HepG2 (cell line): ENCODE results near the gene IFNA21. TPM values are rescaled to one million over a fixed set of nuclear protein-coding genes. Genes with fewer than 3 reads are reported as not detected.

ENCODE experiments used
- ATAC-seq: fragments of 200-7000 bp; cut with Tn5 transposase; 3 replicates; pipeline ENCODE4 v1.9.1; 2020; ENCODE audit warnings: mild to moderate bottlenecking, moderate library complexity
- BruUV-seq: library from RNA; stranded (reverse); fragments of 400-500 nt; replicated peaks from 2 replicates; lab custom pipeline; 2021; lab: Mats Ljungman, UMichigan
- CTCF ChIA-PET: fragments of 300-600 bp; formaldehyde crosslinking; extraction: SDS; loops from one replicate; lab custom pipeline; 2021; ENCODE audit warnings: low total read pairs, inconsistent platforms, low intra/inter-chr PET ratio; lab: Yijun Ruan, JAX
- POLR2A ChIA-PET: fragments of 350-600 bp; sonication (Branson Sonifier 250); formaldehyde crosslinking; loops from one replicate; lab custom pipeline; 2020; ENCODE audit warnings: antibody characterized with exemption, inconsistent platforms; lab: Yijun Ruan, JAX
- DNase-seq: peaks from one replicate; pipeline ENCODE4 v3.0.0-alpha.2; 2015; ENCODE audit warnings: low spot score
- FAIRE-seq: peaks from 3 replicates; lab custom pipeline; 2011; peaks lifted over from hg19 to GRCh38; lab: Jason Lieb, UNC
- H2AFZ ChIP-seq: one replicate; pipeline ENCODE4 v1.6.1; 2011; ENCODE audit warnings: low read length, inconsistent platforms
- H3K27ac ChIP-seq: fragments of 300-600 bp; 3 replicates; pipeline ENCODE4 v1.8.0; 2011; ENCODE audit warnings: mixed run types, mild to moderate bottlenecking, mixed read lengths, low read length, inconsistent platforms; ENCODE audit not compliant: insufficient read depth; ENCODE audit errors: extremely low read length
- H3K27me3 ChIP-seq, 2 experiments: fragments of 200-600 bp in 1 of 2; 2 replicates in 1 of 2; 3 replicates in 1 of 2; pipeline versions ENCODE4 v1.6.0 to v1.8.0; 2011; ENCODE audit warnings: low read length in 2 of 2, mild to moderate bottlenecking in 2 of 2, moderate library complexity in 2 of 2, inconsistent platforms in 1 of 2; ENCODE audit not compliant: insufficient read depth in 2 of 2, control insufficient read depth in 1 of 2
- H3K36me3 ChIP-seq, 2 experiments: fragments of 200-600 bp in 1 of 2; replicated peaks in 1 of 2; 2 replicates in 1 of 2; 3 replicates in 1 of 2; pipeline versions ENCODE4 v1.5.1 to v1.8.0; 2011; ENCODE audit warnings: low read length in 2 of 2, inconsistent platforms in 1 of 2; ENCODE audit not compliant: insufficient read depth in 2 of 2, control insufficient read depth in 1 of 2
- H3K4me1 ChIP-seq: 2 replicates; pipeline ENCODE4 v1.5.1; 2012; ENCODE audit warnings: low read length, inconsistent platforms; ENCODE audit not compliant: insufficient read depth
- H3K4me2 ChIP-seq: 2 replicates; pipeline ENCODE4 v1.6.0; 2011; ENCODE audit warnings: low read depth, low read length, inconsistent platforms
- H3K4me3 ChIP-seq, 3 experiments: fragments of 200-600 bp in 1 of 3; sonication (generic), shearing (Covaris generic) in 1 of 3; replicated peaks in 1 of 3; 2 replicates each; pipeline ENCODE4 v1.5.1; 2011 to 2016; ENCODE audit warnings: low read length in 3 of 3, inconsistent platforms in 2 of 3, low read depth in 2 of 3, mild to moderate bottlenecking in 2 of 3, control low read depth in 1 of 3, mixed read lengths in 1 of 3; ENCODE audit not compliant: insufficient read depth in 1 of 3
- H3K79me2 ChIP-seq: one replicate; pipeline ENCODE4 v1.6.1; 2011; ENCODE audit warnings: low read length, inconsistent platforms; ENCODE audit not compliant: insufficient read depth
- H3K9ac ChIP-seq: 2 replicates; pipeline ENCODE4 v1.6.0; 2011; ENCODE audit warnings: mild to moderate bottlenecking, low read depth, low read length, inconsistent platforms; ENCODE audit not compliant: insufficient read depth
- H3K9me3 ChIP-seq: 2 replicates; pipeline ENCODE4 v1.5.1; 2012; ENCODE audit warnings: mild to moderate bottlenecking, low read length
- H4K20me1 ChIP-seq: 2 replicates; pipeline ENCODE4 v1.6.0; 2011; ENCODE audit warnings: inconsistent platforms, mild to moderate bottlenecking, low read length, moderate library complexity; ENCODE audit not compliant: insufficient read depth
- ETS1 ChIP-seq: sonication (generic); formaldehyde crosslinking; IDR thresholded peaks from 2 replicates; pipeline ENCODE4 v1.4.0; 2020; ENCODE audit warnings: missing genetic modification reagents
- SUZ12 ChIP-seq: fragments of 150-350 bp; IDR thresholded peaks from 2 replicates; pipeline ENCODE4 v1.6.1; 2014; ENCODE audit warnings: low read depth, low read length
- ZNF317 ChIP-seq: sonication (generic); formaldehyde crosslinking; IDR thresholded peaks from 2 replicates; pipeline ENCODE4 v1.5.0; 2020; ENCODE audit warnings: mild to moderate bottlenecking, missing genetic modification reagents
- ZNF597 ChIP-seq: sonication (generic); formaldehyde crosslinking; IDR thresholded peaks from 2 replicates; pipeline ENCODE4 v1.5.0; 2020; ENCODE audit warnings: missing genetic modification reagents
- WGBS: methylation state at CpG from one replicate; pipeline ENCODE4 v1.1.6; 2017; ENCODE audit warnings: low lambda C conversion rate; 5-methylcytosine and 5-hydroxymethylcytosine counted together
- in situ Hi-C: cut with HindIII; loops from 2 replicates; pipeline ENCODE4 v1.10.0; 2017; ENCODE audit warnings: low pct_unique_long_range_greater_than_20kb; ENCODE audit not compliant: extremely low pct_ligation_motif_present
- intact Hi-C: fragments of 100-400 bp; cut with micrococcal nuclease; formaldehyde crosslinking; loops from one replicate; pipeline ENCODE4 v1.10.0; 2022; ENCODE audit not compliant: unreplicated experiment
- polyA plus RNA-seq, 8 experiments: library from polyadenylated mRNA; depleted of rRNA in 3 of 8; stranded (reverse) in 7 of 8; unstranded in 1 of 8; fragments of >200 nt; fragmentation: Illumina TruSeq in 4 of 8; extraction: Trizol in 4 of 8; gene quantifications; 2 replicates each; pipeline versions ENCODE4 v1.2.1 to v1.2.3, GENCODE V29; 2011 to 2016; ENCODE audit warnings: low read depth in 4 of 8, missing spikeins in 1 of 8, mixed read lengths in 1 of 8; ENCODE audit not compliant: insufficient read depth in 1 of 8
- small RNA-seq, 3 experiments: library from RNA; depleted of rRNA; stranded (forward); fragments of <200 nt; gene quantifications; one replicate each; pipeline ENCODE3, GENCODE V24; 2012; ENCODE audit warnings: low read depth in 2 of 3, low replicate concordance in 1 of 3; ENCODE audit not compliant: insufficient read length in 3 of 3, insufficient read depth in 2 of 3
- total RNA-seq, 5 experiments: library from RNA; depleted of rRNA; stranded (reverse); fragments of >200 nt; fragmentation: Illumina TruSeq; extraction: Trizol; gene quantifications; 2 replicates each; pipeline ENCODE4 v1.2.3, GENCODE V29; 2016; ENCODE audit warnings: low read depth in 1 of 5

Gene IFNA21
- total and polyA plus RNA-seq, 2 of the 13 experiments (the other 11 are each of a cell fraction or from before 2014, with no cell fraction given): not detected

GRCh38 chr9:21119093-21119770, 47.2 kb downstream of the IFNA21 start:
- Histone ChIP-seq H3K27me3 (no peaks in the 10 kb centered on the region), H4K20me1 (no peaks in the 10 kb centered on the region), H3K4me2 (no peak overlapping the region), H3K79me2 (no peaks in the 10 kb centered on the region), H2AFZ (no peak overlapping the region), H3K9ac (no peak overlapping the region), H3K27ac (no peak overlapping the region), H3K36me3 (no peaks in the 10 kb centered on the region), H3K4me3 (no peak overlapping the region), H3K4me1 (no peaks in the 10 kb centered on the region), H3K9me3 (no peaks in the 10 kb centered on the region)
- ATAC-seq (no peak), DNase-seq (no peak), FAIRE-seq (no peak)
- in situ Hi-C loops (loop anchor here (25.0 kb wide), 3 partner anchors 507 to 1632 kb away; partner anchors contain the start of gene MLLT3), intact Hi-C loops (no loop called here)
- 21% methylated on average over 7 of the region's 7 CpGs for WGBS
- CTCF ChIA-PET: no interaction called here
- BruUV-seq: no TSS peak
- POLR2A ChIA-PET: no interaction called here
- TF ChIP-seq SUZ12 (no peak), ZNF317 (CRISPR knock-in tag) (no peak), ETS1 (no peak), ZNF597 (CRISPR knock-in tag) (no peak)

Small RNA genes within 50 kb of the gene (small RNA-seq; reads per million reads assigned to genes)
- 0 reads per million in 3 experiments for gene RF00019

Other genes with a start within 250 kb of the IFNA21 start
- not detected in 2 replicates for gene HACD4, start 135.0 kb downstream of the IFNA21 start, total RNA-seq (2016; rRNA removed; fragmentation: Illumina TruSeq; extraction: Trizol)
- gene HACD4, start 135.0 kb downstream of the IFNA21 start, polyA plus RNA-seq (2011; rRNA removed): not detected in 2 replicates
- not detected in 2 replicates for gene IFNB1, start 88.7 kb downstream of the IFNA21 start, total RNA-seq (2016; rRNA removed; fragmentation: Illumina TruSeq; extraction: Trizol)
- not detected in 2 replicates for gene IFNB1, start 88.7 kb downstream of the IFNA21 start, polyA plus RNA-seq (2011; rRNA removed)
- not detected in 2 replicates for gene IFNW1, start 24.8 kb downstream of the IFNA21 start, total RNA-seq (2016; rRNA removed; fragmentation: Illumina TruSeq; extraction: Trizol)
- gene IFNW1, start 24.8 kb downstream of the IFNA21 start, polyA plus RNA-seq (2011; rRNA removed): not detected in 2 replicates
- not detected in 2 replicates for gene IFNA4, start 20.9 kb upstream of the IFNA21 start, total RNA-seq (2016; rRNA removed; fragmentation: Illumina TruSeq; extraction: Trizol)
- gene IFNA4, start 20.9 kb upstream of the IFNA21 start, polyA plus RNA-seq (2011; rRNA removed): not detected in 2 replicates
- not detected in 2 replicates for gene IFNA7, start 35.5 kb upstream of the IFNA21 start, total RNA-seq (2016; rRNA removed; fragmentation: Illumina TruSeq; extraction: Trizol)
- not detected in 2 replicates for gene IFNA7, start 35.5 kb upstream of the IFNA21 start, polyA plus RNA-seq (2011; rRNA removed)
- gene IFNA10, start 40.5 kb upstream of the IFNA21 start, total RNA-seq (2016; rRNA removed; fragmentation: Illumina TruSeq; extraction: Trizol): not detected in 2 replicates
- not detected in 2 replicates for gene IFNA10, start 40.5 kb upstream of the IFNA21 start, polyA plus RNA-seq (2011; rRNA removed)
- not detected in 2 replicates for gene IFNA16, start 50.7 kb upstream of the IFNA21 start, total RNA-seq (2016; rRNA removed; fragmentation: Illumina TruSeq; extraction: Trizol)
- gene IFNA16, start 50.7 kb upstream of the IFNA21 start, polyA plus RNA-seq (2011; rRNA removed): not detected in 2 replicates
- not detected in 2 replicates for gene IFNA17, start 61.6 kb upstream of the IFNA21 start, total RNA-seq (2016; rRNA removed; fragmentation: Illumina TruSeq; extraction: Trizol)
- not detected in 2 replicates for gene IFNA17, start 61.6 kb upstream of the IFNA21 start, polyA plus RNA-seq (2011; rRNA removed)
- gene IFNA14, start 73.3 kb upstream of the IFNA21 start, total RNA-seq (2016; rRNA removed; fragmentation: Illumina TruSeq; extraction: Trizol): not detected in 2 replicates
- gene IFNA14, start 73.3 kb upstream of the IFNA21 start, polyA plus RNA-seq (2011; rRNA removed): not detected in 2 replicates
- not detected in 2 replicates for gene IFNA5, start 138.7 kb upstream of the IFNA21 start, total RNA-seq (2016; rRNA removed; fragmentation: Illumina TruSeq; extraction: Trizol)
- gene IFNA5, start 138.7 kb upstream of the IFNA21 start, polyA plus RNA-seq (2011; rRNA removed): not detected in 2 replicates
- gene KLHL9, start 168.7 kb upstream of the IFNA21 start, total RNA-seq (2016; rRNA removed; fragmentation: Illumina TruSeq; extraction: Trizol): 17.7 and 32.7 TPM in 2 replicates
- gene KLHL9, start 168.7 kb upstream of the IFNA21 start, polyA plus RNA-seq (2011; rRNA removed): 8.1 and 8.7 TPM in 2 replicates
- not detected in 2 replicates for gene IFNA6, start 184.2 kb upstream of the IFNA21 start, total RNA-seq (2016; rRNA removed; fragmentation: Illumina TruSeq; extraction: Trizol)
- not detected in 2 replicates for gene IFNA6, start 184.2 kb upstream of the IFNA21 start, polyA plus RNA-seq (2011; rRNA removed)
- not detected in 2 replicates for gene IFNA13, start 201.4 kb upstream of the IFNA21 start, total RNA-seq (2016; rRNA removed; fragmentation: Illumina TruSeq; extraction: Trizol)
- gene IFNA13, start 201.4 kb upstream of the IFNA21 start, polyA plus RNA-seq (2011; rRNA removed): not detected in 2 replicates
- gene IFNA2, start 218.7 kb upstream of the IFNA21 start, total RNA-seq (2016; rRNA removed; fragmentation: Illumina TruSeq; extraction: Trizol): not detected in 2 replicates
- gene IFNA2, start 218.7 kb upstream of the IFNA21 start, polyA plus RNA-seq (2011; rRNA removed): not detected in 2 replicates
- not detected in 2 replicates for gene IFNA8, start 242.5 kb upstream of the IFNA21 start, total RNA-seq (2016; rRNA removed; fragmentation: Illumina TruSeq; extraction: Trizol)
- gene IFNA8, start 242.5 kb upstream of the IFNA21 start, polyA plus RNA-seq (2011; rRNA removed): not detected in 2 replicates